Thymus (tissue), 11 donors: ENCODE results near the gene SYNE1. TPM values are rescaled to one million over a fixed set of nuclear protein-coding genes. Genes with fewer than 3 reads are reported as not detected.

ENCODE experiments used
- DNase-seq, 9 donors: peaks; one replicate each; pipeline ENCODE4 v3.0.0-alpha.2; 2013; ENCODE audit warnings: low spot score in 9 of 9, low read depth in 6 of 9, missing footprints in 1 of 9
- H3K27ac ChIP-seq, 2 donors: one replicate each; pipeline ENCODE4 v1.5.1; 2013; ENCODE audit warnings: control low read depth in 1 of 2, low read depth in 1 of 2, low read length in 1 of 2, mild to moderate bottlenecking in 1 of 2, moderate library complexity in 1 of 2
- H3K27me3 ChIP-seq, 2 donors: one replicate each; pipeline ENCODE4 v1.5.1; 2013; ENCODE audit warnings: low read length in 1 of 2; ENCODE audit not compliant: control insufficient read depth in 2 of 2, insufficient read depth in 1 of 2
- H3K36me3 ChIP-seq, 2 donors: one replicate each; pipeline ENCODE4 v1.5.1; 2013; ENCODE audit warnings: low read length in 1 of 2, mild to moderate bottlenecking in 1 of 2, moderate library complexity in 1 of 2; ENCODE audit not compliant: control insufficient read depth in 2 of 2, insufficient read depth in 2 of 2
- H3K4me1 ChIP-seq, 2 donors: one replicate each; pipeline ENCODE4 v1.5.1; 2013; ENCODE audit warnings: low read length in 2 of 2; ENCODE audit not compliant: control insufficient read depth in 2 of 2, insufficient read depth in 2 of 2
- H3K4me3 ChIP-seq, 2 donors: one replicate each; pipeline ENCODE4 v1.5.1; 2013; ENCODE audit warnings: low read length in 2 of 2, control low read depth in 1 of 2, mild to moderate bottlenecking in 1 of 2
- H3K9me3 ChIP-seq, 2 donors: one replicate each; pipeline ENCODE4 v1.5.1; 2013; ENCODE audit warnings: low read length in 1 of 2, mild to moderate bottlenecking in 1 of 2; ENCODE audit not compliant: control insufficient read depth in 2 of 2, insufficient read depth in 1 of 2
- WGBS: extraction: QIAGEN DNeasy Blood & Tissue Kit; methylation state at CpG from one replicate; pipeline ENCODE4 v1.1.7; 2013; 5-methylcytosine and 5-hydroxymethylcytosine counted together
- polyA plus RNA-seq: library from polyadenylated mRNA; stranded (reverse); fragments of 200-250 nt; gene quantifications from one replicate; pipeline ENCODE4 v1.2.3, GENCODE V29; 2013
- total RNA-seq: library from RNA; stranded (reverse); fragments of 120-200 nt; gene quantifications from one replicate; pipeline ENCODE4 v1.2.4, GENCODE V29; 2013
- donor health status: healthy.

Gene SYNE1
- total and polyA plus RNA-seq, 2 donors: 49.6 to 55.1 TPM

GRCh38 chr6:152295920-152296319, 341.2 kb downstream of the SYNE1 start:
- no peak overlapping the region for H3K4me3 ChIP-seq
- no peaks in the 10 kb centered on the region for H3K9me3 ChIP-seq
- WGBS: 96% methylated on average over 6 of the region's 6 CpGs
- no peak overlapping the region for H3K27ac ChIP-seq
- H3K27me3 ChIP-seq: no peaks in the 10 kb centered on the region
- peaks cover 7 to 34% of the 10 kb centered on the region in 2 donors for H3K36me3 ChIP-seq
- peaks cover 6% of the 10 kb centered on the region in 2 donors for H3K4me1 ChIP-seq
- no peak for DNase-seq

DNA sequence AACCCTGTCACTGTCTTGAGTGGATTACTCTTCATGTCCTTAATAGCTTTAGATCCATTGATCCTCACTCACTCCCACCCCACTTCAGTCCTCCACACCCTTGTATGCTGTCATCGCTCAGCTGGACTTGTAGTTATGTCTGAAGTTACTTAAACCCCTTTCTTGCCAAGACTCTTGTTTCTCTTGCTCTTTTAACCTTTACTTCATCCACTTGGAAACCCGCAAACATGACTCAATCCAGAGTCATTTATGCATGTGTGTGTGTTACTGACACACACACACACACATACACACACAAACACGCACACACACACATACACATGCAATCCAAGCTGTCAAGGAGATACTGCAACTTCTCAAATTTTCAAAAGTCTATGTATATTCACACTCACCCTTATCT, 341.8 kb downstream of the SYNE1 start:
- WGBS: 91% methylated on average over 3 of the region's 3 CpGs
- no peaks in the 10 kb centered on the region for H3K9me3 ChIP-seq
- peaks cover 3% of the 10 kb centered on the region in 2 donors for H3K4me1 ChIP-seq
- peaks cover 7 to 38% of the 10 kb centered on the region in 2 donors for H3K36me3 ChIP-seq
- H3K27me3 ChIP-seq: no peaks in the 10 kb centered on the region
- no peak overlapping the region for H3K4me3 ChIP-seq
- no peak for DNase-seq
- H3K27ac ChIP-seq: no peak overlapping the region

DNA sequence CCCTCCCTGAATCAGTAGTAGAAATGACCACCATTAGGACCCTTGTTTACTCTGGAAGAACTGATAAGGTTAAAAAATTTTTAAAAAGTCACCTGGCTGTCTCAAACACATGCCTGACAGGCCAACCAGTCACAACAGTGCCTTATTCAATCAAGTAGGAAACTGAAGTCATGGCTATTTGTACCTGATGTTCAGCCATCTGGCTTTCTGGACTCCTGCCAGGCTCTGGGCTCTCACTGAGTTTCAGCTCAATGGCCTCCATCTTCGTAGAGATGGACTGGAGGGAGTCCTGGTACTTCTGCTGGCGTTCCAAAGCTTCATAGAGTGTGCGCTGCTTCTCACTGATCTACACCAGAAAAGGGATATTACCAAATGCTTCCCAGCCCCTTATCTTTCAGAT, 343.8 kb downstream of the SYNE1 start:
- Histone ChIP-seq H3K4me3 (no peak overlapping the region), H3K36me3 (peaks cover 9 to 44% of the 10 kb centered on the region in 2 donors), H3K27ac (no peak overlapping the region), H3K9me3 (no peaks in the 10 kb centered on the region), H3K27me3 (no peaks in the 10 kb centered on the region), H3K4me1 (peaks cover 0 to 3% of the 10 kb centered on the region in 2 donors)
- 98% methylated on average over 3 of the region's 3 CpGs for WGBS
- no peak for DNase-seq

DNA sequence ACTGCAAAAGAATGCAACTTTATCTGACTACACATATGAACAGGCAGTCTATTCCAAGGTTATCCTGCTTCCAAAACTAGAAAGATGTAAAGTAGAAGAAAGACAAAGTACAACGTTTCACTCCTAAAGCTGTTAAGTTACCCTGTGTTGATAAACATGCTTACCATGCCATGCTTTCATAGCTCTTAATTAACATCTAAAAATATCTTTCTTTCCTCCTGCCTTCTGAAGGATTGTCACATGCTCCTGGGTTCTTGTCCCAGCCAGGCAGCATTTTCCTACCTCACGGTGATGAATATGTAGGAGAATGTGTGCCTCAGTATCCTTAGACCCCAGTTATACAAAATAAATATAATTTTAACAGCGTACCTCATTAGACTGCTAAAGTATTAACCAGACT, 344.6 kb downstream of the SYNE1 start:
- Histone ChIP-seq H3K27me3 (no peaks in the 10 kb centered on the region), H3K27ac (no peak overlapping the region), H3K9me3 (no peaks in the 10 kb centered on the region), H3K4me3 (no peak overlapping the region), H3K4me1 (peaks cover 2 to 3% of the 10 kb centered on the region in 2 donors), H3K36me3 (peaks cover 9 to 44% of the 10 kb centered on the region in 2 donors)
- WGBS: 96% methylated on average over 3 of the region's 3 CpGs
- no peak for DNase-seq

DNA sequence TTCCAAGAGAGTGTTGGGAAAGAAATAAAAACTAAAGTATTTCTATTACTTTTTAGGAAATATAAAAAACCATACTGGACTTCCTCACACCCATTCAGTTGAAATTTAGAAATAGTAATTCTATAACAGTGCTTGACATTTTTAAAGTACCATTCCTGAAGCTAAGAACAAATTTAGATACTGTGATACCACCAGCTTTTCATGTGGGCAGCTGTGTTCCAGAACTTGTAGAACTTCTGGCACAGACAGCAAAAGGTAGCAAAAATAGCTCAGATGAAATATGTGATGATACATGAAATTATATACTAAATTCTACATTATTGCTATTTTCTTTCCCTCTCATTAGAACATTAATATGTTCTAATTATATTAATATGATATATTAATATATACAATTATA, 346.5 kb downstream of the SYNE1 start:
- H3K4me3 ChIP-seq: no peak overlapping the region
- no peaks in the 10 kb centered on the region for H3K27me3 ChIP-seq
- peaks cover 2 to 3% of the 10 kb centered on the region in 2 donors for H3K4me1 ChIP-seq
- H3K36me3 ChIP-seq: peaks cover 9 to 53% of the 10 kb centered on the region in 2 donors
- no peak for DNase-seq
- no peaks in the 10 kb centered on the region for H3K9me3 ChIP-seq
- H3K27ac ChIP-seq: no peak overlapping the region

- 97% methylated on average over 9 of the region's 9 CpGs for WGBS
- no peaks in the 10 kb centered on the region for H3K9me3 ChIP-seq
- no peak overlapping the region for H3K27ac ChIP-seq
- no peak for DNase-seq
- H3K4me1 ChIP-seq: no peaks in the 10 kb centered on the region
- H3K27me3 ChIP-seq: no peaks in the 10 kb centered on the region
- peaks cover 30 to 65% of the 10 kb centered on the region in 2 donors for H3K36me3 ChIP-seq
- H3K4me3 ChIP-seq: no peak overlapping the region
These were observed 359.3 kb downstream of the SYNE1 start for GRCh38 chr6:152277826-152278329.

DNA sequence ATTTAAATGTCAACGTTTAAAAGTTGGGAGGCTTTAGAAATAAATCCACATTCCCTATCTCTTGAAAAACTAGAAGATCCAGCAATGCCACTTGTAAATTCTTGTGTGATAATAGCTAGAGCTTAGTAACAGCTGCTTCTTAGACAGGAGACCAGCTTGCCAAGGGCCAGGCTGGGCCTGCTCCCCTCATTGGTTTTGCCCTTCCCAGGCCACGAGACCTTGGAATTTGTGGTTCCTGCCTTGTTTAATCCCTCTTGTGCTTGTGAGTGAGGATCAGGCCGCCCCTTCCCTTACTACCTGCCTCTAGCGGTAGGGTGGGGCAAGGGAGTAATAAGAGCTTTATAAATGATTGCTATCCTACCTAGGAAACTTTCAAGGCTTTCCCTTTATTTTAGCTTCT, 363.5 kb downstream of the SYNE1 start:
- Histone ChIP-seq H3K9me3 (no peaks in the 10 kb centered on the region), H3K27ac (no peak overlapping the region), H3K36me3 (peaks cover 22 to 57% of the 10 kb centered on the region in 2 donors), H3K27me3 (no peaks in the 10 kb centered on the region), H3K4me3 (no peak overlapping the region), H3K4me1 (no peaks in the 10 kb centered on the region)
- 90% methylated on average over 4 of the region's 4 CpGs for WGBS
- DNase-seq: no peak

DNA sequence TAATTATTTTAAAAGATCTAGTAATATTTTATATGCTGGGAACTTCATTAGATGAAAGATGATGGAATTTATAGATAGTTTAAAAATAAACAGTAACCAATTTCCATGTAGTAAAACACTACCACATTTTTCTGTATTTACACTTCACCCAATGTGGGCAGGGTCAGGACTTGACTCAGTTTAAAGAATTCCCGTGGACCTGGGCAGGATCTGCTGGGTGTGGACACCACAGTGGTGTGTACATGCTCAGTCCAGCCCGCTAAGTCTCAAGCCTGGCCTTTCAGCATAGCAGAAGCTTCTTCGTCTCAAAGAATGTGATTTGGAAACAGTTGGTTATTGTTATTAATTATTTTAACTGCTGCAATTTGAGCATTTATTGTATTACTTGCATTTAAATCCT, 364.2 kb downstream of the SYNE1 start:
- Histone ChIP-seq H3K27me3 (no peaks in the 10 kb centered on the region), H3K9me3 (no peaks in the 10 kb centered on the region), H3K4me1 (no peaks in the 10 kb centered on the region), H3K27ac (no peak overlapping the region), H3K4me3 (no peak overlapping the region), H3K36me3 (peaks cover 16 to 54% of the 10 kb centered on the region in 2 donors)
- 97% methylated on average over 3 of the region's 3 CpGs for WGBS
- DNase-seq: no peak

DNA sequence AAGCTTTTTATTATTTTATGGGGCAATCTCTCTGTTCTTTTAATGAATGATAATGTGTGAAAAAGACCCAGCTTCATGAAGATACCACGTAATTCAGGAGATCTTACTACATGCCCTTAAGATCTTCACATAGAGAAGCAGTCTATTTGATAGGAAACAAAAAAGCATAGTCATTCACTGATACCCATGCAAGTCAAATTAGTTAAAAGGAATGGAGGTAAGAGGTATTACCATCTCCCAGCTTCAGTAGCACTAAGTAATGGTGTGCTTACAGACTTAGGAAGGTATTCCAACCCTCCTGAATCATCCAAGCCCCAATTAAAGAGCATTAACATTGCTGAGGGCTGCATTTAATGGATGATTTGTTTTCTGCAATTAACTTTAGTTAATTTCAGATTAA, 364.7 kb downstream of the SYNE1 start:
- WGBS: 95% methylated on average over 1 of the region's 1 CpG
- no peak overlapping the region for H3K27ac ChIP-seq
- H3K4me3 ChIP-seq: no peak overlapping the region
- H3K36me3 ChIP-seq: peaks cover 12 to 54% of the 10 kb centered on the region in 2 donors
- DNase-seq: no peak
- no peaks in the 10 kb centered on the region for H3K9me3 ChIP-seq
- no peaks in the 10 kb centered on the region for H3K4me1 ChIP-seq
- no peaks in the 10 kb centered on the region for H3K27me3 ChIP-seq
